OCI-LY7 (cell line): ENCODE data around the gene MIB2. TPM values are rescaled to one million over a fixed set of nuclear protein-coding genes. Genes with fewer than 3 reads are reported as not detected.

Experiments
- BruUV-seq: library from RNA; stranded (reverse); fragments of 400-500 nt; replicated peaks from 2 replicates; lab custom pipeline; 2021; lab: Mats Ljungman, UMichigan
- CTCF ChIA-PET: fragments of 300-600 bp; sonication (Branson Sonifier 250); formaldehyde crosslinking; loops from one replicate; lab custom pipeline; 2022; ENCODE audit warnings: antibody characterized with exemption; ENCODE audit not compliant: unreplicated experiment; lab: Charles Lee
- POLR2A ChIA-PET: fragments of 300-600 bp; sonication (Branson Sonifier 250); formaldehyde crosslinking; loops from one replicate; lab custom pipeline; 2022; ENCODE audit warnings: antibody characterized with exemption; lab: Charles Lee
- DNase-seq: peaks from one replicate; pipeline ENCODE4 v3.0.0-alpha.2; 2015; ENCODE audit warnings: low spot score
- H2AFZ ChIP-seq: fragments of 200-600 bp; sonication (generic), shearing (Covaris generic); 2 replicates; pipeline ENCODE4 v1.6.1; 2014; ENCODE audit warnings: mild to moderate bottlenecking, antibody characterized with exemption, low read length, moderate library complexity
- H3K27ac ChIP-seq: fragments of 200-600 bp; sonication (generic); 2 replicates; pipeline ENCODE4 v1.5.1; 2014; ENCODE audit warnings: mixed run types, low read depth, mild to moderate bottlenecking, moderate library complexity, low read length, inconsistent platforms; ENCODE audit not compliant: poor library complexity, severe bottlenecking
- H3K36me3 ChIP-seq: fragments of 200-600 bp; sonication (generic); 2 replicates; pipeline ENCODE4 v1.6.1; 2014; ENCODE audit warnings: mild to moderate bottlenecking, antibody characterized with exemption, low read length, moderate library complexity, mixed read lengths; ENCODE audit not compliant: insufficient read depth
- H3K4me1 ChIP-seq: fragments of 200-600 bp; sonication (generic); 2 replicates; pipeline ENCODE4 v1.5.1; 2014; ENCODE audit warnings: mild to moderate bottlenecking, low read length; ENCODE audit not compliant: insufficient read depth, poor library complexity, severe bottlenecking
- H3K4me2 ChIP-seq: fragments of 200-600 bp; sonication (generic); 2 replicates; pipeline ENCODE4 v1.6.1; 2014; ENCODE audit warnings: mild to moderate bottlenecking, low read length
- H3K4me3 ChIP-seq: fragments of 200-600 bp; sonication (generic); 2 replicates; pipeline ENCODE4 v1.5.1; 2014; ENCODE audit warnings: mild to moderate bottlenecking, low read depth, low read length; ENCODE audit not compliant: poor library complexity, severe bottlenecking
- H3K79me2 ChIP-seq: fragments of 200-600 bp; sonication (generic); 2 replicates; pipeline ENCODE4 v1.6.1; 2016; ENCODE audit warnings: low read depth, mild to moderate bottlenecking, low read length, moderate library complexity, mixed read lengths; ENCODE audit not compliant: insufficient read depth
- H3K9me2 ChIP-seq: fragments of 200-600 bp; sonication (generic); 2 replicates; pipeline ENCODE4 v1.6.1; 2016; ENCODE audit warnings: mild to moderate bottlenecking, low read length, mixed read lengths; ENCODE audit not compliant: insufficient read depth
- H3K9me3 ChIP-seq: fragments of 200-600 bp; sonication (generic); 2 replicates; pipeline ENCODE4 v1.6.1; 2014; ENCODE audit warnings: mild to moderate bottlenecking, mixed run types, low read length, mixed read lengths
- H4K20me1 ChIP-seq: fragments of 200-600 bp; sonication (generic); 2 replicates; pipeline ENCODE4 v1.6.1; 2014; ENCODE audit warnings: mild to moderate bottlenecking, antibody characterized with exemption, low read length, moderate library complexity, mixed read lengths; ENCODE audit not compliant: insufficient read depth
- EZH2phosphoT487 ChIP-seq: fragments of 200-600 bp; sonication (generic); IDR thresholded peaks from 2 replicates; pipeline ENCODE4 v1.6.1; 2018; ENCODE audit warnings: low read depth, borderline replicate concordance, mild to moderate bottlenecking, mixed run types, antibody characterized with exemption, low read length, moderate library complexity, mixed read lengths
- intact Hi-C: fragments of 100-400 bp; cut with micrococcal nuclease; formaldehyde crosslinking; loops from one replicate; pipeline ENCODE4 v1.10.0; 2022; ENCODE audit not compliant: unreplicated experiment
- total RNA-seq, 2 experiments: library from RNA; depleted of rRNA in 1 of 2; stranded (reverse); fragments of >200 nt in 1 of 2; shearing (Covaris generic) in 1 of 2; gene quantifications; 2 replicates each; pipeline ENCODE4 v1.2.3, GENCODE V29; 2014 to 2022
- TF ChIP-seq, protein P1 (sequence below): fragments of 200-600 bp; sonication (generic); conservative IDR thresholded peaks from 2 replicates; pipeline ENCODE4 v1.5.1; 2014; ENCODE audit warnings: mild to moderate bottlenecking, antibody characterized with exemption, low read length, moderate library complexity, mixed read lengths

Gene MIB2
- total RNA-seq, 2 experiments from 2014 or later, result 54.0 to 64.9 TPM

DNA sequence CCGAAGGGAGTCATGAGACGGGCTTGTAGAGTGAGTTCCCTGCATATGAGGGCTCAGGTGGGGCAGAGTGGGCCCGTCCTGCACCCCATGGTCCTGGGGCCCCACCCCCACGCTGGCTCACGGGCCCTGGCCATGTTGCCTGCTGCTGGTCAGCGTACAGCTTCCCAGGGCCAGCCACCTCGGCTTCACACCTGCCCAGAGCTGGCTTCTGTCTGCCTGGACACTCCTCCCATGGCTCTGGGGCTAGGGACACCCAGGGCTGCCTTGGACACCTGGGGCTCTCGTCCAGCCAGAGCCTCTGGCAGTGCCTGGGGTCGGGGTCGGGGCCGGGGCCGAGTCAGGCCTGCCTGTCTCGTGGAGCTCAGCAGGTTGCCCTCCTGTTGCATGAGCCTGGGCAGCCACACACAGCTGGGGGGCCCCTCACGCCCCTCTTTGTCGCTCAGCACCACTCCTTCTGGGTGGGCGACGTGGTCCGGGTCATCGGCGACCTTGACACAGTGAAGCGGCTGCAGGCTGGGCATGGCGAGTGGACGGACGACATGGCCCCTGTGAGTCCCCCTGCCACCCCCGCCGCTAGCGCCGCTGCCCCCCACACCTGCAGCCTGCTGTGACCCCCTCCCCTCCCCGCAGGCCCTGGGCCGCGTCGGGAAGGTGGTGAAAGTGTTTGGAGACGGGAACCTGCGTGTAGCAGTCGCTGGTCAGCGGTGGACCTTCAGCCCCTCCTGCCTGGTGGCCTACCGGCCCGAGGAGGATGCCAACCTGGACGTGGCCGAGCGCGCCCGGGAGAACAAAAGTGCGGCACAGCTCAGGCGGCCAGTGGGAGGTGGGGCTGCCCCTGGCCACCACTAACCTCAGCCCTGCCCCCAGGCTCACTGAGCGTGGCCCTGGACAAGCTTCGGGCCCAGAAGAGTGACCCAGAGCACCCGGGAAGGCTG lies 11.2 kb downstream of the MIB2 start:
- Histone ChIP-seq H3K27ac (no peak overlapping the region), H3K9me3 (no peaks in the 10 kb centered on the region), H3K9me2 (no peaks in the 10 kb centered on the region), H3K79me2 (no peaks in the 10 kb centered on the region), H4K20me1 (no peaks in the 10 kb centered on the region; the same call in 1 of the 2 replicates), H2AFZ (no peak overlapping the region), H3K36me3 (no peaks in the 10 kb centered on the region), H3K4me1 (peaks cover 30% of the 10 kb centered on the region), H3K4me2 (no peak overlapping the region), H3K4me3 (no peak overlapping the region)
- intact Hi-C loops, result no loop called here
- ChIA-PET POLR2A (no interaction called here), CTCF (no interaction called here)
- BruUV-seq, result no TSS peak
- TF ChIP-seq, protein P1, sequence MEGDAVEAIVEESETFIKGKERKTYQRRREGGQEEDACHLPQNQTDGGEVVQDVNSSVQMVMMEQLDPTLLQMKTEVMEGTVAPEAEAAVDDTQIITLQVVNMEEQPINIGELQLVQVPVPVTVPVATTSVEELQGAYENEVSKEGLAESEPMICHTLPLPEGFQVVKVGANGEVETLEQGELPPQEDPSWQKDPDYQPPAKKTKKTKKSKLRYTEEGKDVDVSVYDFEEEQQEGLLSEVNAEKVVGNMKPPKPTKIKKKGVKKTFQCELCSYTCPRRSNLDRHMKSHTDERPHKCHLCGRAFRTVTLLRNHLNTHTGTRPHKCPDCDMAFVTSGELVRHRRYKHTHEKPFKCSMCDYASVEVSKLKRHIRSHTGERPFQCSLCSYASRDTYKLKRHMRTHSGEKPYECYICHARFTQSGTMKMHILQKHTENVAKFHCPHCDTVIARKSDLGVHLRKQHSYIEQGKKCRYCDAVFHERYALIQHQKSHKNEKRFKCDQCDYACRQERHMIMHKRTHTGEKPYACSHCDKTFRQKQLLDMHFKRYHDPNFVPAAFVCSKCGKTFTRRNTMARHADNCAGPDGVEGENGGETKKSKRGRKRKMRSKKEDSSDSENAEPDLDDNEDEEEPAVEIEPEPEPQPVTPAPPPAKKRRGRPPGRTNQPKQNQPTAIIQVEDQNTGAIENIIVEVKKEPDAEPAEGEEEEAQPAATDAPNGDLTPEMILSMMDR, result no peak
- no peak for TF ChIP-seq EZH2phosphoT487
- DNase-seq, result no peak

- DNase-seq, result peak; percentile 40
- Histone ChIP-seq H3K4me2 (no peak overlapping the region; the same call in 1 of the 2 replicates), H3K9me3 (no peaks in the 10 kb centered on the region), H3K79me2 (no peaks in the 10 kb centered on the region), H3K27ac (no peak overlapping the region), H3K9me2 (no peaks in the 10 kb centered on the region), H3K36me3 (no peaks in the 10 kb centered on the region), H3K4me3 (no peak overlapping the region), H4K20me1 (no peaks in the 10 kb centered on the region), H3K4me1 (peaks cover 30% of the 10 kb centered on the region), H2AFZ (no peak overlapping the region)
- ChIA-PET POLR2A (no interaction called here), CTCF (no interaction called here)
- TF ChIP-seq, protein P1, result no peak
- TF ChIP-seq EZH2phosphoT487, result no peak
- intact Hi-C loops, result no loop called here
- BruUV-seq, result no TSS peak
Measured at GRCh38 chr1:1627261-1627828, 12.0 kb downstream of the MIB2 start.
